Measurements from ENCODE around the gene RIN3.

The RIN3 gene

GRCh38 chr14:92513204-92513965, at the start of gene RIN3:
RIN3 (plus strand) TSS chr14:92513781; CDS start chr14:92513933, 152 bp downstream.
- TF ChIP-seq EZH2 (optimal IDR thresholded peaks at IDR 0.05; ENCODE audit: low read depth, low read length) (no peak), CTCF (IDR thresholded peaks at IDR 0.05; ENCODE audit: low read length) (no peak), EZH2phosphoT487 (IDR thresholded peaks at IDR 0.05; ENCODE audit: low read length) (no peak)
- peaks cover 11% of the 10 kb centered on the region for H3K27me3 ChIP-seq (replicated peaks; ENCODE audit: insufficient read depth, low read length)
- H2AFZ ChIP-seq (ENCODE audit: low read length): no peak within 1 kb of the TSS
- no peaks in the 10 kb centered on the region for H3K9me2 ChIP-seq (replicated peaks; ENCODE audit: insufficient read depth, low read length)
- no peak within 1 kb of the TSS for H3K4me3 ChIP-seq (ENCODE audit: low read length)
- no peaks in the 10 kb centered on the region for H3K4me1 ChIP-seq (ENCODE audit: low read length)
- no peak for DNase-seq
- H4K20me1 ChIP-seq (ENCODE audit: insufficient read depth, low read length): no peaks in the 10 kb centered on the region
- no peak within 1 kb of the TSS for H3K4me2 ChIP-seq (ENCODE audit: low read depth, low read length)
- H3K79me2 ChIP-seq (ENCODE audit: low read length): no peaks in the 10 kb centered on the region
- H3K36me3 ChIP-seq (replicated peaks; ENCODE audit: insufficient read depth, low read length): no peaks in the 10 kb centered on the region
- no peak within 1 kb of the TSS for H3K27ac ChIP-seq (ENCODE audit: low read length)
- no peak within 1 kb of the TSS for H3K9ac ChIP-seq (ENCODE audit: low read length)
- no peaks in the 10 kb centered on the region for H3F3A ChIP-seq (ENCODE audit: insufficient read depth, low read length)
- no peaks in the 10 kb centered on the region for H3K9me3 ChIP-seq (replicated peaks; ENCODE audit: insufficient read depth, low read length)

- Histone ChIP-seq H3K9me3 (replicated peaks; ENCODE audit: insufficient read depth, low read length) (no peaks in the 10 kb centered on the region), H3K4me1 (ENCODE audit: low read length) (peaks cover 5% of the 10 kb centered on the region), H3K9ac (ENCODE audit: low read length) (no peak overlapping the region), H3K27ac (ENCODE audit: low read length) (no peak overlapping the region), H3K4me2 (ENCODE audit: low read depth, low read length) (no peak overlapping the region), H3K36me3 (replicated peaks; ENCODE audit: insufficient read depth, low read length) (no peaks in the 10 kb centered on the region), H3K9me2 (replicated peaks; ENCODE audit: insufficient read depth, low read length) (no peaks in the 10 kb centered on the region), H2AFZ (ENCODE audit: low read length) (no peak overlapping the region), H3K27me3 (replicated peaks; ENCODE audit: insufficient read depth, low read length) (no peaks in the 10 kb centered on the region), H3F3A (ENCODE audit: insufficient read depth, low read length) (no peaks in the 10 kb centered on the region), H3K79me2 (ENCODE audit: low read length) (no peaks in the 10 kb centered on the region), H4K20me1 (ENCODE audit: insufficient read depth, low read length) (no peaks in the 10 kb centered on the region), H3K4me3 (ENCODE audit: low read length) (no peak overlapping the region)
- TF ChIP-seq EZH2 (optimal IDR thresholded peaks at IDR 0.05; ENCODE audit: low read depth, low read length): no peak
- TF ChIP-seq CTCF (IDR thresholded peaks at IDR 0.05; ENCODE audit: low read length): no peak
- no peak for TF ChIP-seq EZH2phosphoT487 (IDR thresholded peaks at IDR 0.05; ENCODE audit: low read length)
- no peak for DNase-seq
These were observed 49.4 kb upstream of the RIN3 start for GRCh38 chr14:92464156-92464555.

GRCh38 chr14:92464716-92465115, 48.9 kb upstream of the RIN3 start:
- Histone ChIP-seq H3K4me3 (ENCODE audit: low read length) (no peak overlapping the region), H3K27ac (ENCODE audit: low read length) (no peak overlapping the region), H3K9me3 (replicated peaks; ENCODE audit: insufficient read depth, low read length) (no peaks in the 10 kb centered on the region), H3K9ac (ENCODE audit: low read length) (no peak overlapping the region), H3F3A (ENCODE audit: insufficient read depth, low read length) (no peaks in the 10 kb centered on the region), H3K4me2 (ENCODE audit: low read depth, low read length) (no peak overlapping the region), H3K4me1 (ENCODE audit: low read length) (peaks cover 5% of the 10 kb centered on the region), H4K20me1 (ENCODE audit: insufficient read depth, low read length) (no peaks in the 10 kb centered on the region), H3K79me2 (ENCODE audit: low read length) (no peaks in the 10 kb centered on the region), H3K36me3 (replicated peaks; ENCODE audit: insufficient read depth, low read length) (no peaks in the 10 kb centered on the region), H2AFZ (ENCODE audit: low read length) (no peak overlapping the region), H3K27me3 (replicated peaks; ENCODE audit: insufficient read depth, low read length) (no peaks in the 10 kb centered on the region), H3K9me2 (replicated peaks; ENCODE audit: insufficient read depth, low read length) (no peaks in the 10 kb centered on the region)
- DNase-seq: no peak
- TF ChIP-seq EZH2 (optimal IDR thresholded peaks at IDR 0.05; ENCODE audit: low read depth, low read length): no peak
- no peak for TF ChIP-seq CTCF (IDR thresholded peaks at IDR 0.05; ENCODE audit: low read length)
- no peak for TF ChIP-seq EZH2phosphoT487 (IDR thresholded peaks at IDR 0.05; ENCODE audit: low read length)
